ENCODE results near the gene FAM227B.

DNA sequence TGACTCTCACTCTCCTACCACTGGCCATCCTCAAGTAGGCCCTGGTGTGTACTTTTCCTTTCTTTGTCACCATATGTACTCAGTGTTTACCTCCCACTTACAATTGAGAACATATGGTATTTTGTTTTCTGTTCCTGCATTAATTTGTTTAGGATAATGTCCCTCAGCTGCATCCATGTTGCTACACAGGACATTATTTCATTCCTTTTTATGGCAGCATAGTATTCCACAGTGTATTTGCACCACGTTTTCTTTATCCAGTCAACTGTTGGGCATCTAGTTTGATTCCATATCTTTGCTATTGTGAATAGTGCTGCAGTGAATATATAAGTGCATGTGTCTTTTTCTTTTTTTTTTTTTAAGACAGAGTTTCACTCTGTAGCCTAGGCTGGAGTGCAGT is 324.4 kb downstream of the FAM227B start:
- TF ChIP-seq POLR2A (IDR thresholded peaks at IDR 0.05) (no peak), POLR2AphosphoS5 (IDR thresholded peaks at IDR 0.05) (no peak)
- TF ChIP-seq, protein P1, sequence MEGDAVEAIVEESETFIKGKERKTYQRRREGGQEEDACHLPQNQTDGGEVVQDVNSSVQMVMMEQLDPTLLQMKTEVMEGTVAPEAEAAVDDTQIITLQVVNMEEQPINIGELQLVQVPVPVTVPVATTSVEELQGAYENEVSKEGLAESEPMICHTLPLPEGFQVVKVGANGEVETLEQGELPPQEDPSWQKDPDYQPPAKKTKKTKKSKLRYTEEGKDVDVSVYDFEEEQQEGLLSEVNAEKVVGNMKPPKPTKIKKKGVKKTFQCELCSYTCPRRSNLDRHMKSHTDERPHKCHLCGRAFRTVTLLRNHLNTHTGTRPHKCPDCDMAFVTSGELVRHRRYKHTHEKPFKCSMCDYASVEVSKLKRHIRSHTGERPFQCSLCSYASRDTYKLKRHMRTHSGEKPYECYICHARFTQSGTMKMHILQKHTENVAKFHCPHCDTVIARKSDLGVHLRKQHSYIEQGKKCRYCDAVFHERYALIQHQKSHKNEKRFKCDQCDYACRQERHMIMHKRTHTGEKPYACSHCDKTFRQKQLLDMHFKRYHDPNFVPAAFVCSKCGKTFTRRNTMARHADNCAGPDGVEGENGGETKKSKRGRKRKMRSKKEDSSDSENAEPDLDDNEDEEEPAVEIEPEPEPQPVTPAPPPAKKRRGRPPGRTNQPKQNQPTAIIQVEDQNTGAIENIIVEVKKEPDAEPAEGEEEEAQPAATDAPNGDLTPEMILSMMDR (IDR thresholded peaks at IDR 0.05 in 8 of 11, conservative IDR thresholded peaks at IDR 0.05 in 3 of 11) = no peak

All from spleen (tissue), 7 donors.